Stimulated activated CD4-positive, alpha-beta T cell treated with anti-CD3 and anti-CD28 coated beads, Interleukin-2, amount 100 ng/mL, for 4 hours (primary cell): ENCODE results near the gene SCART1.
"Not testable (repeated sequence)": the region's sequence is repeated elsewhere in the genome, so short reads cannot be mapped to it uniquely, and the experiment has no call there.

Experiments
- DNase-seq: peaks from one replicate; pipeline ENCODE4 v3.0.0-alpha.2; 2020; ENCODE audit warnings: low read depth

SCART1 gene

GRCh38 chr10:133456041-133456951 is 2.6 kb downstream of the SCART1 start:
- DNase-seq, result no peak

GRCh38 chr10:133457100-133457841 is 3.5 kb downstream of the SCART1 start:
- DNase-seq, result no peak

GRCh38 chr10:133458021-133458709 is 4.4 kb downstream of the SCART1 start:
- no peak for DNase-seq

- no peak for DNase-seq
These were observed 5.1 kb downstream of the SCART1 start for GRCh38 chr10:133458710-133459453.

GRCh38 chr10:133459454-133460207 is 5.9 kb downstream of the SCART1 start:
- no peak for DNase-seq

GRCh38 chr10:133460208-133460769 is 6.5 kb downstream of the SCART1 start:
- no peak for DNase-seq

GRCh38 chr10:133461027-133461426 is 7.3 kb downstream of the SCART1 start:
- no peak for DNase-seq

- DNase-seq, result no peak
These were observed 8.1 kb downstream of the SCART1 start for GRCh38 chr10:133461841-133462240.

- DNase-seq, result no peak
These were observed 9.0 kb downstream of the SCART1 start for GRCh38 chr10:133462512-133463305.

GRCh38 chr10:133464582-133465031 is 10.9 kb downstream of the SCART1 start:
- DNase-seq, result no peak

GRCh38 chr10:133465191-133465949 is 11.6 kb downstream of the SCART1 start:
- DNase-seq, result no peak

GRCh38 chr10:133465950-133466474 is 12.3 kb downstream of the SCART1 start:
- no peak for DNase-seq

GRCh38 chr10:133466683-133467275 is 13.0 kb downstream of the SCART1 start:
- no peak for DNase-seq

GRCh38 chr10:133467286-133467911 is 13.7 kb downstream of the SCART1 start:
- no peak for DNase-seq

GRCh38 chr10:133469205-133469604 is 15.5 kb downstream of the SCART1 start:
- DNase-seq, result not testable (repeated sequence)

GRCh38 chr10:133471300-133472109 is 17.8 kb downstream of the SCART1 start:
- DNase-seq, result no peak

- DNase-seq, result no peak
These were observed 19.5 kb downstream of the SCART1 start for GRCh38 chr10:133473270-133473669.
